ENCODE measurements around the gene VAMP3. TPM values are rescaled to one million over a fixed set of nuclear protein-coding genes. Genes with fewer than 3 reads are reported as not detected.

VAMP3 gene
- total and polyA plus RNA-seq, 2 donors (not counting 3 experiments of a cell fraction or from before 2014, with no cell fraction given) = 100 to 137 TPM

DNA sequence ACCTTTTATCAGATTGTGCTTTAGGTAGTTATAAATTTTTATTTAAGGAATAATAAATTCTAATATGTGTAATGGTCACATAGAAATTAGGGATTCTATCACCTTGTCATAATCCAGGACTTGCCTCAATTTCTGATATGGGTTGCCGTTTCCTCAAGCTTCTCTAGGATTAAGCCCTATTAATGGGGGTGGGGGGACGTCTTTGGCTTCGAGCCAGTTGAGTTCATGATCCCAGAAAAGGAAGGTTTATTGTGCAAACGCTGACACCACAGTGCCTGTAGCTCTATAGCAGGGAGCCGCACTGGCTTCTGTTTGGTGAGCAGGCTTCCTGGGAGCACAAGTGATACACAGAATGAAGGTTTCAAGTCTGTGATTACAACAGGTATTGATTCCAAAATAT lies 22.0 kb upstream of the VAMP3 start:
- Histone ChIP-seq H3K9me1 (replicated peaks; ENCODE audit: control insufficient read depth, extremely low read depth, insufficient read depth, low read length) (no peaks in the 10 kb centered on the region), H3K27ac (ENCODE audit: insufficient read depth, low read depth, low read length) (no peak overlapping the region), H3K9ac (replicated peaks; ENCODE audit: extremely low read depth, insufficient read depth, low read length) (no peak overlapping the region), H3K4me1 (ENCODE audit: control insufficient read depth, extremely low read depth, insufficient read depth, low read length) (no peaks in the 10 kb centered on the region), H3K9me3 (replicated peaks; ENCODE audit: control insufficient read depth, insufficient read depth, low read length) (no peaks in the 10 kb centered on the region), H3K4me3 (replicated peaks in 1 of 3; ENCODE audit: insufficient read depth in 1 of 3, low read depth in 1 of 3, low read length in 3 of 3) (no peak overlapping the region), H4K20me1 (replicated peaks; ENCODE audit: control insufficient read depth, extremely low read depth, insufficient read depth, low read length) (no peaks in the 10 kb centered on the region), H3K79me2 (ENCODE audit: control insufficient read depth, insufficient read depth, low read length) (no peaks in the 10 kb centered on the region), H3K36me3 (ENCODE audit: control insufficient read depth in 2 of 2, extremely low read depth in 1 of 2, insufficient read depth in 2 of 2, low read length in 2 of 2) (no peaks in the 10 kb centered on the region), H3K4me2 (ENCODE audit: insufficient read depth, low read length) (no peak overlapping the region), H2AFZ (ENCODE audit: low read depth, low read length) (no peak overlapping the region), H3K27me3 (ENCODE audit: control insufficient read depth in 2 of 2, insufficient read depth in 2 of 2, low read length in 2 of 2) (no peaks in the 10 kb centered on the region)
- no TSS peak for BruUV-seq (replicated peaks)
- DNase-seq (ENCODE audit: low read depth, low spot score) = no peak
- ChIA-PET POLR2A (no interaction called here), CTCF (interaction anchor here (1.1 to 9.9 kb wide), 2 partner anchors 23 to 83 kb away, joined by 3 to 674 read pairs; no protein-coding TSS in a partner anchor)
- no peak for TF ChIP-seq CTCF (IDR thresholded peaks at IDR 0.05; ENCODE audit: extremely low read depth in 1 of 2, insufficient read depth in 1 of 2, low read depth in 1 of 2, low read length in 2 of 2)
- TF ChIP-seq POLR2A (IDR thresholded peaks at IDR 0.05; ENCODE audit: low read depth, low read length) = no peak
- no peak for TF ChIP-seq FOS (IDR thresholded peaks at IDR 0.05; ENCODE audit: borderline replicate concordance, insufficient read depth, low read length)
- TF ChIP-seq MYC (IDR thresholded peaks at IDR 0.05; ENCODE audit: low read depth, low read length) = no peak
- no peak for TF ChIP-seq GATA2 (IDR thresholded peaks at IDR 0.05; ENCODE audit: insufficient read depth, insufficient read length, low read depth, low read length)
- TF ChIP-seq POLR2AphosphoS5 (IDR thresholded peaks at IDR 0.05; ENCODE audit: insufficient read depth, low read depth, low read length) = no peak
- FAIRE-seq = no peak
- intact Hi-C loops (cut with micrococcal nuclease) (no loop called here), dilution Hi-C loops (cut with MboI; ENCODE audit: extremely low pct_ligation_motif_present, low sequenced_read_pairs) (no loop called here)

- CTCF ChIA-PET = interaction anchor here (0.9 to 9.9 kb wide), 9 partner anchors 9 to 85 kb away, joined by 3 to 674 read pairs (median 22); no protein-coding TSS in a partner anchor
- intact Hi-C loops (cut with micrococcal nuclease) (no loop called here), dilution Hi-C loops (cut with MboI; ENCODE audit: extremely low pct_ligation_motif_present, low sequenced_read_pairs) (no loop called here)
- H3K27me3 ChIP-seq (ENCODE audit: control insufficient read depth in 2 of 2, insufficient read depth in 2 of 2, low read length in 2 of 2) = no peaks in the 10 kb centered on the region
- POLR2A ChIA-PET = no interaction called here
- no peaks in the 10 kb centered on the region for H3K4me1 ChIP-seq (ENCODE audit: control insufficient read depth, extremely low read depth, insufficient read depth, low read length)
- no peak overlapping the region for H3K27ac ChIP-seq (ENCODE audit: insufficient read depth, low read depth, low read length)
- H3K79me2 ChIP-seq (ENCODE audit: control insufficient read depth, insufficient read depth, low read length) = no peaks in the 10 kb centered on the region
- no peaks in the 10 kb centered on the region for H4K20me1 ChIP-seq (replicated peaks; ENCODE audit: control insufficient read depth, extremely low read depth, insufficient read depth, low read length)
- no peaks in the 10 kb centered on the region for H3K36me3 ChIP-seq (ENCODE audit: control insufficient read depth in 2 of 2, extremely low read depth in 1 of 2, insufficient read depth in 2 of 2, low read length in 2 of 2)
- FAIRE-seq (no peak), DNase-seq (ENCODE audit: low read depth, low spot score) (no peak)
- no TSS peak for BruUV-seq (replicated peaks)
- H3K4me3 ChIP-seq (replicated peaks in 1 of 3; ENCODE audit: insufficient read depth in 1 of 3, low read depth in 1 of 3, low read length in 3 of 3) = no peak overlapping the region
- no peaks in the 10 kb centered on the region for H3K9me3 ChIP-seq (replicated peaks; ENCODE audit: control insufficient read depth, insufficient read depth, low read length)
- no peak for TF ChIP-seq JUN (IDR thresholded peaks at IDR 0.05; ENCODE audit: borderline replicate concordance, insufficient read depth, insufficient read length, low read depth)
- TF ChIP-seq FOS (IDR thresholded peaks at IDR 0.05; ENCODE audit: borderline replicate concordance, insufficient read depth, low read length) = no peak
- TF ChIP-seq MYC (IDR thresholded peaks at IDR 0.05; ENCODE audit: low read depth, low read length) = no peak
- no peak overlapping the region for H3K4me2 ChIP-seq (ENCODE audit: insufficient read depth, low read length)
- no peaks in the 10 kb centered on the region for H3K9me1 ChIP-seq (replicated peaks; ENCODE audit: control insufficient read depth, extremely low read depth, insufficient read depth, low read length)
- no peak overlapping the region for H2AFZ ChIP-seq (ENCODE audit: low read depth, low read length)
- no peak overlapping the region for H3K9ac ChIP-seq (replicated peaks; ENCODE audit: extremely low read depth, insufficient read depth, low read length)
Observed at GRCh38 chr1:7751174-7751573, 19.9 kb upstream of the VAMP3 start.

Data from endothelial cell of umbilical vein (primary cell).